PC-3 (cell line): Measurements from ENCODE around the gene EDEM1. TPM values are rescaled to one million over a fixed set of nuclear protein-coding genes. Genes with fewer than 3 reads are reported as not detected.

Experiments
- ATAC-seq: fragments of 200-7000 bp; cut with Tn5 transposase; 2 replicates; pipeline ENCODE4 v1.9.1; 2020; ENCODE audit warnings: mild to moderate bottlenecking, moderate library complexity
- BruUV-seq: library from RNA; stranded (reverse); fragments of 400-500 nt; replicated peaks from 2 replicates; lab custom pipeline; 2021; lab: Mats Ljungman, UMichigan
- CTCF ChIA-PET: fragments of 300-600 bp; sonication (Branson Sonifier 250); formaldehyde crosslinking; loops from one replicate; lab custom pipeline; 2022; ENCODE audit warnings: antibody characterized with exemption; lab: Charles Lee
- POLR2A ChIA-PET: fragments of 300-600 bp; sonication (Branson Sonifier 250); formaldehyde crosslinking; loops from one replicate; lab custom pipeline; 2022; ENCODE audit warnings: antibody characterized with exemption; ENCODE audit not compliant: unreplicated experiment; lab: Charles Lee
- DNase-seq: peaks from one replicate; pipeline ENCODE4 v3.0.0-alpha.2; 2015
- H2AFZ ChIP-seq: fragments of 300-600 bp; sonication (generic); 2 replicates; pipeline ENCODE4 v1.6.0; 2016; ENCODE audit warnings: antibody characterized with exemption, low read length
- H3F3A ChIP-seq: fragments of 300-600 bp; sonication (generic); one replicate; pipeline ENCODE4 v1.6.0; 2017; ENCODE audit warnings: antibody characterized with exemption, low read length, control low read depth, mild to moderate bottlenecking; ENCODE audit not compliant: unreplicated experiment
- H3K27ac ChIP-seq: fragments of 300-600 bp; sonication (generic); 2 replicates; pipeline ENCODE4 v1.5.1; 2016; ENCODE audit warnings: mild to moderate bottlenecking, low read length
- H3K27me3 ChIP-seq: fragments of 300-600 bp; sonication (generic); 2 replicates; pipeline ENCODE4 v1.6.1; 2016; ENCODE audit warnings: low read length, mixed read lengths
- H3K36me3 ChIP-seq: fragments of 300-600 bp; sonication (generic); 2 replicates; pipeline ENCODE4 v1.6.1; 2016; ENCODE audit warnings: low read depth, mixed run types, low read length, mixed read lengths
- H3K4me1 ChIP-seq: fragments of 300-600 bp; sonication (generic); 2 replicates; pipeline ENCODE4 v1.5.1; 2016; ENCODE audit warnings: low read length; ENCODE audit not compliant: insufficient read depth
- H3K4me2 ChIP-seq: fragments of 300-600 bp; sonication (generic); 2 replicates; pipeline ENCODE4 v1.6.0; 2016; ENCODE audit warnings: low read length
- H3K4me3 ChIP-seq: fragments of 300-600 bp; sonication (generic); 2 replicates; pipeline ENCODE4 v1.5.1; 2016; ENCODE audit warnings: mild to moderate bottlenecking, low read length, mixed read lengths
- H3K79me2 ChIP-seq: fragments of 300-600 bp; sonication (generic); 2 replicates; pipeline ENCODE4 v1.6.1; 2017; ENCODE audit warnings: low read length, mixed read lengths
- H3K9ac ChIP-seq: fragments of 300-600 bp; sonication (generic); 2 replicates; pipeline ENCODE4 v1.6.0; 2016; ENCODE audit warnings: mild to moderate bottlenecking, low read length
- H3K9me2 ChIP-seq: fragments of 300-600 bp; sonication (generic); replicated peaks from 2 replicates; pipeline ENCODE4 v1.6.1; 2016; ENCODE audit warnings: mixed run types, low read length, mixed read lengths
- H3K9me3 ChIP-seq: fragments of 300-600 bp; sonication (generic); 2 replicates; pipeline ENCODE4 v1.6.1; 2016; ENCODE audit warnings: low read length, mixed read lengths
- H4K20me1 ChIP-seq: fragments of 300-600 bp; sonication (generic); 2 replicates; pipeline ENCODE4 v1.6.1; 2016; ENCODE audit warnings: low read length, mixed read lengths
- CTCF ChIP-seq: fragments of 300-600 bp; sonication (generic); conservative IDR thresholded peaks from 2 replicates; pipeline ENCODE4 v1.5.1; 2017; ENCODE audit warnings: antibody characterized with exemption, low read depth, mild to moderate bottlenecking, low read length
- EZH2 ChIP-seq: fragments of 300-600 bp; sonication (generic); IDR thresholded peaks from one replicate; pipeline ENCODE4 v1.6.1; 2017; ENCODE audit warnings: antibody characterized with exemption, mild to moderate bottlenecking, low read length; ENCODE audit not compliant: unreplicated experiment
- EZH2phosphoT487 ChIP-seq: fragments of 300-600 bp; sonication (generic); IDR thresholded peaks from 2 replicates; pipeline ENCODE4 v1.6.1; 2018; ENCODE audit warnings: mild to moderate bottlenecking, antibody characterized with exemption, low read length, borderline replicate concordance
- intact Hi-C: fragments of 100-400 bp; cut with micrococcal nuclease; formaldehyde crosslinking; loops from 2 replicates; pipeline ENCODE4 v1.9.0; 2023
- total RNA-seq: library from RNA; depleted of rRNA; stranded (reverse); fragments of >200 nt; gene quantifications from 2 replicates; pipeline ENCODE4 v1.2.3, GENCODE V29; 2014

The EDEM1 gene
- total RNA-seq, 1 experiment from 2014 or later = 39.4 TPM

GRCh38 chr3:5149306-5149880, 38.1 kb upstream of the EDEM1 start:
- H3K27me3 ChIP-seq = no peaks in the 10 kb centered on the region
- H3K9me3 ChIP-seq = no peaks in the 10 kb centered on the region
- CTCF ChIA-PET = no interaction called here
- peaks cover 6% of the 10 kb centered on the region for H3K4me1 ChIP-seq
- TF ChIP-seq CTCF = no peak
- TF ChIP-seq EZH2phosphoT487 = no peak
- no peak for TF ChIP-seq EZH2
- intact Hi-C loops = no loop called here
- no peak overlapping the region for H3K27ac ChIP-seq
- peaks cover 95% of the 10 kb centered on the region for H3K79me2 ChIP-seq
- no peaks in the 10 kb centered on the region for H3K36me3 ChIP-seq
- H3K4me2 ChIP-seq = no peak overlapping the region
- no peaks in the 10 kb centered on the region for H3K9me2 ChIP-seq
- DNase-seq (no peak), ATAC-seq (no peak)
- H3K9ac ChIP-seq = no peak overlapping the region
- H4K20me1 ChIP-seq = peaks cover 56% of the 10 kb centered on the region
- H3K4me3 ChIP-seq = no peak overlapping the region
- no peak overlapping the region for H2AFZ ChIP-seq
- H3F3A ChIP-seq = no peaks in the 10 kb centered on the region
- POLR2A ChIA-PET = no interaction called here
- BruUV-seq = no TSS peak

- H3F3A ChIP-seq = no peaks in the 10 kb centered on the region
- no peaks in the 10 kb centered on the region for H3K9me3 ChIP-seq
- H3K4me2 ChIP-seq = no peak overlapping the region
- H2AFZ ChIP-seq = no peak overlapping the region
- no peak overlapping the region for H3K9ac ChIP-seq
- no peaks in the 10 kb centered on the region for H3K27me3 ChIP-seq
- H3K9me2 ChIP-seq = no peaks in the 10 kb centered on the region
- intact Hi-C loops = no loop called here
- H3K4me3 ChIP-seq = no peak overlapping the region
- CTCF ChIA-PET = no interaction called here
- H3K36me3 ChIP-seq = no peaks in the 10 kb centered on the region
- peaks cover 48% of the 10 kb centered on the region; the same call in 1 of the 2 replicates for H4K20me1 ChIP-seq
- POLR2A ChIA-PET = no interaction called here
- no TSS peak for BruUV-seq
- DNase-seq = no peak
- H3K79me2 ChIP-seq = peaks cover 96% of the 10 kb centered on the region
- TF ChIP-seq EZH2phosphoT487 (no peak), EZH2 (no peak), CTCF (no peak)
- no peak overlapping the region for H3K27ac ChIP-seq
- no peaks in the 10 kb centered on the region for H3K4me1 ChIP-seq
- ATAC-seq = no peak
These were observed 35.9 kb upstream of the EDEM1 start for GRCh38 chr3:5151586-5151985.

GRCh38 chr3:5153074-5153473, 34.4 kb upstream of the EDEM1 start:
- H3K4me3 ChIP-seq = no peak overlapping the region
- POLR2A ChIA-PET = no interaction called here
- intact Hi-C loops = no loop called here
- ATAC-seq = no peak
- no peaks in the 10 kb centered on the region for H3K9me3 ChIP-seq
- H3K79me2 ChIP-seq = peaks cover 96% of the 10 kb centered on the region
- no peak overlapping the region for H3K9ac ChIP-seq
- H4K20me1 ChIP-seq = peaks cover 47% of the 10 kb centered on the region; the same call in 1 of the 2 replicates
- H3F3A ChIP-seq = no peaks in the 10 kb centered on the region
- no peak overlapping the region for H3K4me2 ChIP-seq
- H3K36me3 ChIP-seq = no peaks in the 10 kb centered on the region
- H3K4me1 ChIP-seq = no peaks in the 10 kb centered on the region
- H3K27me3 ChIP-seq = no peaks in the 10 kb centered on the region
- BruUV-seq = no TSS peak
- no peak for DNase-seq
- CTCF ChIA-PET = no interaction called here
- H2AFZ ChIP-seq = no peak overlapping the region
- no peak overlapping the region for H3K27ac ChIP-seq
- no peaks in the 10 kb centered on the region for H3K9me2 ChIP-seq
- TF ChIP-seq EZH2phosphoT487 (no peak), CTCF (no peak), EZH2 (no peak)
